NCI-H2081 treated with DMSO at 0.1 percent for 48 hours (cell line): ENCODE results near the gene SKOR2.
"Not testable (repeated sequence)": the region's sequence is repeated elsewhere in the genome, so short reads cannot be mapped to it uniquely, and the experiment has no call there.

Experiments used
- DNase-seq: peaks from one replicate; lab custom pipeline; 2025; lab: John Stamatoyannopoulos, UW

SKOR2 gene

GRCh38 chr18:47191961-47192360 lies 59.5 kb downstream of the SKOR2 start:
- DNase-seq = no peak

GRCh38 chr18:47187721-47188120 lies 63.7 kb downstream of the SKOR2 start:
- DNase-seq = no peak

GRCh38 chr18:47184419-47185050 lies 66.9 kb downstream of the SKOR2 start:
- no peak for DNase-seq

- DNase-seq = not testable (repeated sequence)
These were observed 69.3 kb downstream of the SKOR2 start for GRCh38 chr18:47182156-47182555.

GRCh38 chr18:47180765-47181164 lies 70.7 kb downstream of the SKOR2 start:
- DNase-seq = no peak

GRCh38 chr18:47179520-47179919 lies 71.9 kb downstream of the SKOR2 start:
- DNase-seq = no peak

- peak; percentile 37 for DNase-seq
These were observed 75.4 kb downstream of the SKOR2 start, which contains the start of gene IER3IP1 for GRCh38 chr18:47175898-47176575. TSS of gene IER3IP1 (minus strand) at chr18:47176364. CDS start at chr18:47176277, 87 bp downstream.

GRCh38 chr18:47175283-47175897 lies 76.1 kb downstream of the SKOR2 start:
- DNase-seq = no peak

GRCh38 chr18:47174545-47175116 lies 76.8 kb downstream of the SKOR2 start:
- DNase-seq = no peak

GRCh38 chr18:47172476-47172875 lies 79.0 kb downstream of the SKOR2 start:
- no peak for DNase-seq

- DNase-seq = no peak
These were observed 82.5 kb downstream of the SKOR2 start for GRCh38 chr18:47168913-47169312.

GRCh38 chr18:47168509-47168908 lies 83.0 kb downstream of the SKOR2 start:
- DNase-seq = no peak

GRCh38 chr18:47166294-47166693 lies 85.2 kb downstream of the SKOR2 start:
- no peak for DNase-seq

GRCh38 chr18:47163241-47163640 lies 88.2 kb downstream of the SKOR2 start:
- DNase-seq = no peak

- no peak for DNase-seq
These were observed 91.2 kb downstream of the SKOR2 start for GRCh38 chr18:47160256-47160655.

GRCh38 chr18:47158404-47158803 lies 93.1 kb downstream of the SKOR2 start:
- DNase-seq = not testable (repeated sequence)
